HFF-Myc (cell line): Measurements from ENCODE around the gene CCNB3.

Experiments used
- DNase-seq: peaks from one replicate; pipeline ENCODE4 v3.0.0-alpha.2; 2011; ENCODE audit warnings: low read depth; ENCODE audit errors: extremely low read depth
- H3K4me3 ChIP-seq: replicated peaks from 2 replicates; pipeline ENCODE4 v1.5.1; 2011; ENCODE audit warnings: low read depth, mild to moderate bottlenecking, control low read depth, low read length
- TF ChIP-seq, protein P1 (sequence below): IDR thresholded peaks from 2 replicates; pipeline ENCODE4 v1.5.1; 2012; ENCODE audit warnings: mild to moderate bottlenecking, low read depth, low read length, control low read depth; ENCODE audit errors: missing control alignments

CCNB3 gene

DNA sequence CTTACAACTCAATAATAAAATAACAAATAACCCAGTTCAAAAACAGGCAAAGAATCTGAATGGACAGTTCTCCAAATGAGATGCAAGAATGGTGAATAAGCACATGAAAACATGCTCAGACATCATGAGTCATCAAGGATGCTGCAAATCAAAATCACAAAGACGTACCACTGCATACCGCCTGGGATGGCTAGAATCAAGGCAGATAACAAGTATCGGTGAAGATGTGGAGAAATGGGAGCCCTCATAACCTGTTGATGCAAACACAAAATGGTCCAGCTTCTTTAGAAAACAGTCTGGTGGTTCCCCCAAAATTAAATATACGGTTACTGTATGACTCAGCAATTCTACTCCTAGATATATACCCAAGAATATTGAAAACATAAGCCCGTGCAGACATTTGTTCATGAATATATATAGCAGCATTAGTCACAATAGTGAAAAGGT, 36.3 kb upstream of the CCNB3 start:
- H3K4me3 ChIP-seq: no peak overlapping the region
- TF ChIP-seq, protein P1, sequence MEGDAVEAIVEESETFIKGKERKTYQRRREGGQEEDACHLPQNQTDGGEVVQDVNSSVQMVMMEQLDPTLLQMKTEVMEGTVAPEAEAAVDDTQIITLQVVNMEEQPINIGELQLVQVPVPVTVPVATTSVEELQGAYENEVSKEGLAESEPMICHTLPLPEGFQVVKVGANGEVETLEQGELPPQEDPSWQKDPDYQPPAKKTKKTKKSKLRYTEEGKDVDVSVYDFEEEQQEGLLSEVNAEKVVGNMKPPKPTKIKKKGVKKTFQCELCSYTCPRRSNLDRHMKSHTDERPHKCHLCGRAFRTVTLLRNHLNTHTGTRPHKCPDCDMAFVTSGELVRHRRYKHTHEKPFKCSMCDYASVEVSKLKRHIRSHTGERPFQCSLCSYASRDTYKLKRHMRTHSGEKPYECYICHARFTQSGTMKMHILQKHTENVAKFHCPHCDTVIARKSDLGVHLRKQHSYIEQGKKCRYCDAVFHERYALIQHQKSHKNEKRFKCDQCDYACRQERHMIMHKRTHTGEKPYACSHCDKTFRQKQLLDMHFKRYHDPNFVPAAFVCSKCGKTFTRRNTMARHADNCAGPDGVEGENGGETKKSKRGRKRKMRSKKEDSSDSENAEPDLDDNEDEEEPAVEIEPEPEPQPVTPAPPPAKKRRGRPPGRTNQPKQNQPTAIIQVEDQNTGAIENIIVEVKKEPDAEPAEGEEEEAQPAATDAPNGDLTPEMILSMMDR: no peak
- no peak for DNase-seq

DNA sequence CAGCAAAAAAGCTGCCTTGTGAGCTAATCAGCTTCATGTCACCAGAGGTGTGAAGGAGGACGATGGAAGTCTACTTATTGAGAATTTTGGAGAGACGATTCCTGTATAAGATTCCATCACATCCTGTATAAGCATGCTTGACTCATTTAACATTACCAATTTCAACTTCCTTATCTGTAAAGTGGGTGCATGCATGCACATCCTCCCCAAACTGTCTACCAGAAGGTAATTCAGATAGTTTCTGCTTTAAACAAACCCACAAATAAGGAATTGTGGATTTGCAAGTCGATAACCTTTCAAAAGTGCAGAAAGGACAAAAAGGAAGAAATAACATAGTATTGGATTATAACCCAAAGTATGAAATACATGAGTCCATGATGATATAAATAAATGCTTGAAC, 34.8 kb upstream of the CCNB3 start:
- TF ChIP-seq, protein P1: no peak
- no peak overlapping the region for H3K4me3 ChIP-seq
- DNase-seq: no peak

DNA sequence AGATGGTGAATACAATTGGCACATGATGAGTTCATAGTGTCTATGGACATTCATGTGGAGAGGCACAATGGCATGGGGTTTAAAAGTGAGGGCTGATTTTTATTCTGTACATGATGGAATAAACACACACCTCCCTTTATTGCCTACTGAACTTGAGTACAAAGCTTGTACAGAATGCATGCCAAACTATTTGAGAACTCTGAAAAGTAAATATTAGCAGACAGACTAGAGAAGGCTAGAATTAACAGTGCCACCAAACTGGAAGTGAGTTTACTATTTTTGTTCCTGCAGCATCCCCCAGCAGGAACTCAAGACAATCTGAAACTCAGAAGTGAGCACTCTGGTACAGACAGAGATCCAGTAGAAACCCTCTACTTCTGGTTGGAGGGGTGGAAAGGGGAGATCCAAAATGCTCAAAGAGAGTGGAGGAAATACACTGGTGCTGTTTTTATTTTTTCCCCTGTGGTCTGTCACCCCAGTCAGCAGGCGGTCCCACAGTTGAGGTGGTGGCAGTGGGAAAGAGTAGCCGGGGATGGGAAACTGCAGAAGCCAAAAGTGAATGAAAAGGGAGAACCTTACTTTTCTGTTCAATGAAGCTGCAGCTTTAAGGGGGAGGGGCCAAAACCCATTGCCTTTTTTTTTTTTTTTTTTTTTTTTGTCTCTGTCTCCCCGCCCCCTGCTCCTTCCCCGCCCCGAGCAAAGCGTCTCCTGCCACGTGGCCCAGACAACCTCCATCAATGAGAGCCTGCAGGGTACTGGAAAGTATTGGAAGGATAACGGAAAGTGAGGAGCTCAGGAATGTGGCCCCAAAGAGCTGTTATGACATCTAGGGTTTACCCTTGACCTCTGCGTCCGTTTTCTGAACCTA, 24.3 kb upstream of the CCNB3 start:
- no peak for DNase-seq
- TF ChIP-seq, protein P1: no peak
- no peak overlapping the region for H3K4me3 ChIP-seq

DNA sequence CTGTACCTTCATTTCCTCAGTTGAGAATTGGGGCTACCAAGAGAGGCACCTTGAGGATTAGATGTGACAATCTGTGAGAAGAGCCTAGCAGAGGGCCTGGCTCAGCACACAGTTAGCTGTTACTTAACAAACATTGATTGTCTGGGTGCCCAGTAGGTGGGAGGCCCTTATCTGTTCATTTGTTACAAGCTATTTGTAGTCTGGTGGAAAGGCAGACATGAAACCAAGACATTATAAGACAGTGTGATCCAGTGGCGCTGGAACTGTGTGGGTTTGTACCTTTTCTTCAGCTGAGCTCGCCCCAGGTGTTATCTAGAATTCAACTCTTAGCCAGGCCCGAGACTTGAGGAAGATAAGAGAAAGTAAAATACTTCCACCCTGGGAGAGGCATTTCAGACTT, 20.7 kb upstream of the CCNB3 start:
- TF ChIP-seq, protein P1: no peak
- H3K4me3 ChIP-seq: no peak overlapping the region
- no peak for DNase-seq

DNA sequence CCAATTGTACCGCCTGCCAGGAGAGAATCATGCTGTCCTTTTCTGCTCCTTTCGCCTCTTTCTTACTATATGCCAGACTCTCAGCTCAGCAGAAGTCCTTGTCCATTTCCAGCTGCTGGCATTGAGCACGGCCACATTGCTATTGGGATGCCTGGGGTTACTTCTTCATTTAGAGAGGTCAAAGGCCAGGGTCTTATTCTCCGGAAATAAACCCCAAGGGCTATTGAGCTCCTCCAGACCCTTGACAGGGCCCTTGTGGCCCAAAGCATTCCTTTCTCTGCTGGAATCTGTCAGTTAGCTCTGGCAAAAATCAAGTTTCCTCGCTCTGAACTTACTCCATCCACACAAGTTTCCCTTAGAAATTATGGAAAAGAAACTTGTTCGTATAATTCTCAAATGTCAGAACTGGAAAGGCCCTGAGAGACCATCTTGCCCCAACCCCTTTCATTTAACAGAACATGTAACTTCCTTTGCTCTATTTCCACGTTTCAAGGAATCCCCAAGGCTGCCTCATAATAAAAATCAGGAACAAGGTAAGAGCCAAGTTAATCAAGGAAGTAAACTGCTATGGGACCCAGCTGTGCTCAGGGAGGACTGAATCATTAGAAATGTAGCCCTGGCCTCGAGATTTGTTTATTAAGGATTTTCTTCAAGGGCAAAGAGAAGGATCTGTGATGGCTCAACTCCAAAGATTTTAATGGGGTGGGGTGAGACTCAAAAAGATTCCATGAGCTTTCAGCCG, 15.5 kb upstream of the CCNB3 start:
- H3K4me3 ChIP-seq: no peak overlapping the region
- TF ChIP-seq, protein P1: no peak
- no peak for DNase-seq

DNA sequence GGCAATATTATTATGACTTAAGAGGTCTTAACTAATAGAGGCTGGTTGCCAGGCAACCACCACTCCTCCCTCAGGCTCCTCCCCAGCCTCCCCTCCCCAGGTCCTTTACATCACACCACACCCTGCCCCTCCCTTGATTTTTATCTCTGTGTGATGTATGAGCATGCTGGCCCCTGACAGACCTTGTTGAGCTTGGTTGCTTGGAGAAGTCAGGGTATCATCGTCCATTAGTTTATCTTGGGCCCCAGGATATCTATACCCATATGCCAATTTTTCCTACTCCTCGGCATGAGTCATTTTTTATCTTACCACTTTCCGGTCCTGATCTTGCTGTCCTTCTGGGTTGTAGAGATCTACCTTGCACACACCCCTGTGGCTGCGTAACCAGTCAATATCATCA, 6.2 kb upstream of the CCNB3 start:
- DNase-seq: no peak
- TF ChIP-seq, protein P1: no peak
- no peak overlapping the region for H3K4me3 ChIP-seq
